Measurements from ENCODE around the gene SHROOM4.

Gene SHROOM4

DNA sequence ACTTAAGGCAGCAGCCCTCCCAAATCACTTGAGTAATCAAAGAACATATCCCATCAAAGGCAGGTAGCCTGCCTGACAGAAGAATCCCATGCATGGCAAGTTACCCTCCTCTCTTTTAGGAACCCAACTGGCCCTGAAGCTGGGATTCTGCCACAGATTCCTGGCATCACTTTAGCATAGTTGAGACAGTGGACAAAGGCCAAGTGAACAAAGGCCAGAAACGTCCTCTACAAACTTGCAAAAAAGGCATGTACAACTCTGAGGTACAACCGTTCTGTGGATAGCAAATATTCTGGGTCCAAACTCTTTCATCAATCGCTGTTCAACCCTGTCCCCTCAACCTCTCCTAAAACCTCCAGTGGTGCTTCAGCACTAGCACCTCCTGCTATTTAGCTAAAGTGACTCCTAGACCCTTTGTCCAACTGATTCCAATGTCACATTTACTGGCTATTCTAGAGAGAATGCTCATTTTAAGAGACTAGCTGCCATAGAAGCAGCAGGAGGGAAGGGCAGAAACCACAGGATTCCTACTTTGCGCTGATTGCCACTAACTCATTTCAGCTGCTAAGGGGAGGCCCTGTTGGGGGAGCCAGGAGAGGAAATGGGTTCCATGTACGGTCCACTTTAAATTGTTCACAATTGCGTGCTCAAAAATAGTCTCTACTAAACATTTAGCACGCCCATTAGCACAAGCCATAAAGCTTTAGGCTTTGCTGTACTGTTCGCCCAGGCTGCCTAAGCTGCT lies 105.9 kb downstream of the SHROOM4 start:
- in situ Hi-C loops (cut with HindIII; ENCODE audit: low sequenced_read_pairs), result no loop called here
- no peak overlapping the region for H3K4me3 ChIP-seq (ENCODE audit: low read depth, low read length)
- TF ChIP-seq, protein P1, sequence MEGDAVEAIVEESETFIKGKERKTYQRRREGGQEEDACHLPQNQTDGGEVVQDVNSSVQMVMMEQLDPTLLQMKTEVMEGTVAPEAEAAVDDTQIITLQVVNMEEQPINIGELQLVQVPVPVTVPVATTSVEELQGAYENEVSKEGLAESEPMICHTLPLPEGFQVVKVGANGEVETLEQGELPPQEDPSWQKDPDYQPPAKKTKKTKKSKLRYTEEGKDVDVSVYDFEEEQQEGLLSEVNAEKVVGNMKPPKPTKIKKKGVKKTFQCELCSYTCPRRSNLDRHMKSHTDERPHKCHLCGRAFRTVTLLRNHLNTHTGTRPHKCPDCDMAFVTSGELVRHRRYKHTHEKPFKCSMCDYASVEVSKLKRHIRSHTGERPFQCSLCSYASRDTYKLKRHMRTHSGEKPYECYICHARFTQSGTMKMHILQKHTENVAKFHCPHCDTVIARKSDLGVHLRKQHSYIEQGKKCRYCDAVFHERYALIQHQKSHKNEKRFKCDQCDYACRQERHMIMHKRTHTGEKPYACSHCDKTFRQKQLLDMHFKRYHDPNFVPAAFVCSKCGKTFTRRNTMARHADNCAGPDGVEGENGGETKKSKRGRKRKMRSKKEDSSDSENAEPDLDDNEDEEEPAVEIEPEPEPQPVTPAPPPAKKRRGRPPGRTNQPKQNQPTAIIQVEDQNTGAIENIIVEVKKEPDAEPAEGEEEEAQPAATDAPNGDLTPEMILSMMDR (IDR thresholded peaks at IDR 0.05; ENCODE audit: low read depth, low read length), result no peak
- peak; percentile 36 for DNase-seq (ENCODE audit: low read depth, low spot score)

DNA sequence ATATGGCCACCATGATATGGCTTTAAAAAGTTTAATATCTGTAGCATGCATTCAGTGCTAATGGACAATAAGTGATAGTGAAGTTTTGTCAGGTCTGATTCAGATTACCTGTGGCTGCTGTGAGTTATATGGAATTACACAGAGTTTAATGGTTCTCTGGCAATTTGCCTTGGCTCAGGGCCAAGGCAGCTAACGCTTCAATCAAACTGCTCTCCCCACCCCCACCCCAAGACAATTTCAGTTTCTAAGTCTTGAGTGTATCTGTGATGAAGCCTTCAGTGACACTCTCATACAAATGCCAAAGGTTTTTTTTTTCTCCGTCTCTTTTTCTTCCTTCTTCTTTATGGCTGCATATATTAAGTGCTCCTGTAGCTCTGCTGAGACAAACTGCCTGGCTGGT lies 106.6 kb downstream of the SHROOM4 start:
- DNase-seq (ENCODE audit: low read depth, low spot score), result no peak
- TF ChIP-seq, protein P1 (IDR thresholded peaks at IDR 0.05; ENCODE audit: low read depth, low read length), result no peak
- in situ Hi-C loops (cut with HindIII; ENCODE audit: low sequenced_read_pairs), result no loop called here
- no peak overlapping the region for H3K4me3 ChIP-seq (ENCODE audit: low read depth, low read length)

- in situ Hi-C loops (cut with HindIII; ENCODE audit: low sequenced_read_pairs), result no loop called here
- TF ChIP-seq, protein P1 (IDR thresholded peaks at IDR 0.05; ENCODE audit: low read depth, low read length), result no peak
- DNase-seq (ENCODE audit: low read depth, low spot score), result no peak
- no peak overlapping the region for H3K4me3 ChIP-seq (ENCODE audit: low read depth, low read length)
Measured at GRCh38 chrX:50705042-50705441, 109.0 kb downstream of the SHROOM4 start.

GRCh38 chrX:50704360-50704759 lies 109.6 kb downstream of the SHROOM4 start:
- H3K4me3 ChIP-seq (ENCODE audit: low read depth, low read length), result no peak overlapping the region
- TF ChIP-seq, protein P1 (IDR thresholded peaks at IDR 0.05; ENCODE audit: low read depth, low read length), result no peak
- no peak for DNase-seq (ENCODE audit: low read depth, low spot score)
- in situ Hi-C loops (cut with HindIII; ENCODE audit: low sequenced_read_pairs), result no loop called here

GRCh38 chrX:50700921-50701320 lies 113.1 kb downstream of the SHROOM4 start:
- in situ Hi-C loops (cut with HindIII; ENCODE audit: low sequenced_read_pairs), result no loop called here
- no peak overlapping the region for H3K4me3 ChIP-seq (ENCODE audit: low read depth, low read length)
- TF ChIP-seq, protein P1 (IDR thresholded peaks at IDR 0.05; ENCODE audit: low read depth, low read length), result no peak
- DNase-seq (ENCODE audit: low read depth, low spot score), result no peak

DNA sequence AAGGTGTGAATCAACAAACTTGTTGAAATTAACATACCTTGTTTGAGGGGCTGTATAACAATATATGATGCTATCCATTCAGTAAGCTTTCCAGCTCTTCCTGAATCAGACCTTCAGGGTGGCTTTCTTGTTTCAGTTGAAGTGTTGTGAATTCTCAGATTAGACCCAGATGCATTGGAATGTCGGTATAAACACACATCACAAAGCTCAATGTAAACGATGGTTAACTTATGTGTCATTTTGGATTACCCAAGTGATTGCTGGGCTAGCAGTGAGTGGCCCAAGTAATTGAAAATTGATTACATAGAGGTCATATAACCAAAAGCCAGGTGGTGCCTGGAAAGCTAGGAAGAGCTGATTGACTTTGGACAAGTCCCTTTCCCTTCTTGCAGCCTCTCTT lies 115.0 kb downstream of the SHROOM4 start:
- TF ChIP-seq, protein P1 (IDR thresholded peaks at IDR 0.05; ENCODE audit: low read depth, low read length), result no peak
- in situ Hi-C loops (cut with HindIII; ENCODE audit: low sequenced_read_pairs), result no loop called here
- H3K4me3 ChIP-seq (ENCODE audit: low read depth, low read length), result no peak overlapping the region
- DNase-seq (ENCODE audit: low read depth, low spot score), result no peak
